GM19397 (cell line): ENCODE results near the gene NASP.

Source experiments
- ATAC-seq: cut with Tn5 transposase; IDR thresholded peaks from one replicate; pipeline ENCODE4 v1.9.1; 2021; ENCODE audit warnings: mild to moderate bottlenecking, moderate library complexity; ENCODE audit not compliant: unreplicated experiment

The NASP gene

GRCh38 chr1:45617618-45618017 is 33.8 kb downstream of the NASP start:
- no peak for ATAC-seq

- ATAC-seq: no peak
Observed at GRCh38 chr1:45619149-45619921, 35.5 kb downstream of the NASP start.

DNA sequence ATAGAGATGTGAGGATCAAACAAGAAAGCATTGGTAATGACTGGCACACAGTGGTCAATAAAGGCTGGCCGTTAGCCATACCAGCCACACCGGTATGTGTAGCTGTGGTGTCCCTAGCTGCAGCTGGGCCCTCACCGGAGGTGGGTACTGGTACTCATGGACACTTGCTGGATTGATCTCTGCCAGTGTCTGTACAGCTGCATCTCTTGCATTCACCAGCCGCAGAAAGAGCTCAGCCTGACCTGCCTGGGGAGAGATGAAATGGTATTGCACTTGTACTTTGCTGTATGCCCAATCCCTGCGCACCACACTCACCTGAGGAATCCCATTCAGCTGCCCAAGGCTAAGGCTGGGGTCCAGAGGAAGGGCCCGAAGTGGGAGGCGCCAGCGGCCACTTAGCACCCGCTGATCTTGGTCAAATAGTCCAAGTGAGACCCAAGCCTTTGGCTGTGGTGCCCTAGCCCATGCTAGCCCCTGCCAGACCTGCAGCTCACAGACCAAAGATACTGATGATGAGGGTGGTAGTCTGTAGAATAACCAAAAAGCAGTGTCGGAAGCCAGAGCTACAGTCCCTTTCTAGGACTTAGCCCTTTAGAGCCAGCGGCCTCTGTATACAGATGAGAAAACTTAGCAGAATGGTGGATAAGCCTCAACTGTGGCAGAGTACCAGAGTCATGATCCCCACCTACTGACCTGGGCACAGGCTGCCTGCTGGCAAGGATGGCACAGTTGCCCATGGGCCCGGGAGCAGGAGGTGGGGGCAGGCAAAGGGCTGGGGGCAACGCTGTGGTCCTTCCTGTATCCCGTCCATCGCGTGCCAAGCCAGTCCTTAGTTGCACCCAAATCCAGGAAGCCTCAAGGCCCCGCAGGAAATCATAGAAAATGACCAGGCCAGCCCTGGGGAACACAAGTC is 37.0 kb downstream of the NASP start:
- no peak for ATAC-seq

GRCh38 chr1:45621501-45621836 is 37.6 kb downstream of the NASP start:
- ATAC-seq: no peak

- no peak for ATAC-seq
Observed at GRCh38 chr1:45621895-45622523, 38.2 kb downstream of the NASP start.

- ATAC-seq: no peak
Observed at GRCh38 chr1:45622524-45623394, 38.9 kb downstream of the NASP start.

- ATAC-seq: no peak
Observed at GRCh38 chr1:45623972-45624371, 40.1 kb downstream of the NASP start, which contains the start of gene CCDC17. CCDC17 (minus strand) TSS chr1:45624054; CDS start chr1:45623909, 145 bp downstream.

GRCh38 chr1:45629035-45629434 is 45.2 kb downstream of the NASP start:
- ATAC-seq: no peak

DNA sequence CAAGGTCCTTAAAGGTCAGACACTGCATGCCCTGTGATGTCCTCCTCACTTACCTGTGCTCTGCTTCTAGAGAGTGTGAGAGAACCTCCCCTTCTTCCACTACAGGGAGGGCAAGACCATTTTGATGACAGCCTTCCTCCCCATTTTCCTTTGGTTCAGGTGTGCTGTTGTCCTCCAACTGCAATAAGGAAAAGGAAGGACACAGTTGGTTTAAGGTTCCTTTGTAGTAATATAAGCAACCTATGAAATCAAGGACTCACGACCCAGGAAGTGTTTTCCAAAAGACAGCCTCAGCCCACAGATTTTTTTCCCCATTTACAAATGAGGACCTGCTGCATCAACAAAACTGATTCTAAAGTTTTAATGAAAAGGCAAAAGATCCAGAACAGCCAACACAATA is 46.6 kb downstream of the NASP start:
- no peak for ATAC-seq

GRCh38 chr1:45635211-45635610 is 51.4 kb downstream of the NASP start:
- ATAC-seq: no peak

DNA sequence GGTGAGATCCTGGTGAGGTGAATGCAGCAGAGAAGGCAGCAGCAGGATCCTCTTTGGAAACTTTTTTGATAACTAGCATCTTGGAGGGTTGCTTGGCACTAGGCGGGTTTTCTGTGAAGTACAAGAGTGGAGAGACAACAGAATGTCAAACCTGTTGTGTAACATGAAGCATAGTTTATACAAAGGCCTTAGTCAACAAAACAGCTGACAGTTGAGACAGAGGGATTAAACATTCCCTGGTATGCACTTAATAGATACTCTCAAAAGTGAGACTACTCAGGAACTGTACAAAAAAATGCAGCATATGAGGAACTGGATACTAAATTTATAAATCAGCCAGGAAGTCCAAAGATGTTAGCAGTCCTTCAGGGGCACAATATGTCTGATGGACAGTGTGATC is 56.5 kb downstream of the NASP start:
- no peak for ATAC-seq

DNA sequence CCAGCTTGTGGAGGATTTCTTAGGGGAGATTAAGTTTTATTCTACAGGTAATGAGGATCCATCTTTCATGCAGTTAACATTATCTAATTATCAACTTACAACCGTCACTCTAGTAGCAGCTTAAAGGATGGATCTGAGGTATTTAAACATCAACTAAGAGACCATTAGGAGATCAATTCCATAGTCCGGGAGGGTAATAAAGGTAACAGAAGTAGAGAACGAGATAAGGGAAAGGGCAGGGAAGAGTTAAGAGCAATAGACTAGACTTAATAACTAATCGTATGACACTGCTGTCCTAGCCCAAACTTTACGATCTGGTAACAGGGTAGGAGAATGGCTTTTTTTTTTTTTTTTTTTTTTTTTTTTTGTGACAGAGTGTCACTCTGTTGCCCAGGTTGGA is 59.5 kb downstream of the NASP start:
- no peak for ATAC-seq

GRCh38 chr1:45643978-45644377 is 60.1 kb downstream of the NASP start:
- ATAC-seq: no peak

DNA sequence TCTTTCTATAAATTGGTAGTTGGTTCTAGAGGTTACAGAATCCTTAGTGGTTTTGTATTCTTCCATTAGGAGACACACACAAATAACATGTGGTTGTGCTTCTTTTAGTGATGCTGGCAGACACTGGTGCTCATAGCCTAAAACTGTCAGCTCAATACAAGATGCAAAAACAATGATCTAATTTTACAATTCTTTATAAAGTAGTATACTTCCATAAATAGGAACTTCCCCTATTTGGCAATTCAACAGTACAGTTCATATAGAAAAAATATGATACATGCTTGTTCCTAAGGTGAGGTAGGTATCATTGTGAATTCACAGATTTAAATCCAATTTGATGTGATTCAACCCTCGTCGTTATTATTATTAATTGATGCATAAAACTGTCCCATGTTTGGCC is 60.8 kb downstream of the NASP start:
- ATAC-seq: no peak

- no peak for ATAC-seq
Observed at GRCh38 chr1:45647248-45648021, 63.6 kb downstream of the NASP start.

- no peak for ATAC-seq
Observed at GRCh38 chr1:45654540-45655280, 70.9 kb downstream of the NASP start.

GRCh38 chr1:45656573-45657226 is 72.9 kb downstream of the NASP start:
- no peak for ATAC-seq

GRCh38 chr1:45658171-45658570 is 74.3 kb downstream of the NASP start:
- ATAC-seq: no peak

GRCh38 chr1:45659222-45659621 is 75.4 kb downstream of the NASP start:
- ATAC-seq: no peak
